MCF 10A (cell line): ENCODE measurements around the gene ITPKC. TPM values are rescaled to one million over a fixed set of nuclear protein-coding genes. Genes with fewer than 3 reads are reported as not detected.

Experiments used
- BruUV-seq: library from RNA; stranded (reverse); fragments of 400-500 nt; replicated peaks from 2 replicates; lab custom pipeline; 2021; lab: Mats Ljungman, UMichigan
- CTCF ChIA-PET: fragments of 300-600 bp; sonication (Branson Sonifier 250); formaldehyde crosslinking; extraction: SDS; loops from one replicate; lab custom pipeline; 2021; ENCODE audit warnings: antibody characterized with exemption, inconsistent platforms; lab: Yijun Ruan, JAX
- POLR2A ChIA-PET: fragments of 300-600, 350-650 bp; sonication (Branson Sonifier 250); formaldehyde crosslinking; extraction: SDS; loops from one replicate; lab custom pipeline; 2020; ENCODE audit warnings: antibody characterized with exemption, inconsistent platforms; lab: Yijun Ruan, JAX
- DNase-seq: peaks from one replicate; pipeline ENCODE4 v3.0.0-alpha.2; 2018; ENCODE audit not compliant: unreplicated experiment
- H3K27ac Mint-ChIP-seq: one replicate; pipeline ENCODE4 v1.8.0; 2022; ENCODE audit warnings: mild to moderate bottlenecking, low read depth, mixed read lengths; ENCODE audit not compliant: unreplicated experiment
- H3K27me3 Mint-ChIP-seq: one replicate; pipeline ENCODE4 v1.8.0; 2022; ENCODE audit warnings: mixed read lengths; ENCODE audit not compliant: insufficient read depth, unreplicated experiment
- H3K36me3 Mint-ChIP-seq: one replicate; pipeline ENCODE4 v1.8.0; 2022; ENCODE audit warnings: mild to moderate bottlenecking, moderate library complexity, mixed read lengths; ENCODE audit not compliant: insufficient read depth, unreplicated experiment
- H3K4me1 Mint-ChIP-seq: one replicate; pipeline ENCODE4 v1.8.0; 2022; ENCODE audit warnings: mixed read lengths; ENCODE audit not compliant: insufficient read depth, unreplicated experiment
- H3K4me3 Mint-ChIP-seq: one replicate; pipeline ENCODE4 v1.8.0; 2022; ENCODE audit warnings: mild to moderate bottlenecking, moderate library complexity, mixed read lengths; ENCODE audit not compliant: unreplicated experiment
- H3K9me3 Mint-ChIP-seq: one replicate; pipeline ENCODE4 v1.8.0; 2022; ENCODE audit warnings: mixed read lengths; ENCODE audit not compliant: unreplicated experiment
- CTCF ChIP-seq: fragments of 200-600 bp; IDR thresholded peaks from one replicate; pipeline ENCODE4 v1.8.0; 2022; ENCODE audit warnings: antibody characterized with exemption, mild to moderate bottlenecking; ENCODE audit not compliant: unreplicated experiment
- intact Hi-C: fragments of 100-400 bp; cut with micrococcal nuclease; formaldehyde crosslinking; loops from 2 replicates; pipeline ENCODE4 v1.14.1; 2022
- total RNA-seq: library from RNA; stranded (reverse); gene quantifications from 2 replicates; pipeline ENCODE4 v1.2.3, GENCODE V29; 2022

ITPKC gene
- total RNA-seq, 1 experiment from 2014 or later = 33.2 TPM

- CTCF ChIA-PET = interaction anchor here (0.6 to 2.3 kb wide), 2 partner anchors 78 to 95 kb away, joined by 3 to 5 read pairs; no protein-coding TSS in a partner anchor
- Mint-ChIP-seq H3K36me3 (peaks cover 97% of the 10 kb centered on the region), H3K27me3 (no peaks in the 10 kb centered on the region), H3K27ac (no peak overlapping the region), H3K9me3 (no peaks in the 10 kb centered on the region), H3K4me1 (peaks cover 27% of the 10 kb centered on the region), H3K4me3 (peak overlapping the region; percentile 11)
- BruUV-seq = no TSS peak
- TF ChIP-seq CTCF = no peak
- no peak for DNase-seq
- intact Hi-C loops = no loop called here
- POLR2A ChIA-PET = interaction anchor here (0.5 to 0.6 kb wide), 2 partner anchors 22 to 37 kb away, joined by 3 read pairs; no protein-coding TSS in a partner anchor
Observed at GRCh38 chr19:40756502-40757110, 39.7 kb downstream of the ITPKC start.

- H3K9me3 Mint-ChIP-seq = no peaks in the 10 kb centered on the region
- H3K36me3 Mint-ChIP-seq = peaks cover 99% of the 10 kb centered on the region
- intact Hi-C loops = no loop called here
- no peak for DNase-seq
- no peak overlapping the region for H3K27ac Mint-ChIP-seq
- no peaks in the 10 kb centered on the region for H3K27me3 Mint-ChIP-seq
- no TSS peak for BruUV-seq
- peaks cover 22% of the 10 kb centered on the region for H3K4me1 Mint-ChIP-seq
- H3K4me3 Mint-ChIP-seq = no peak overlapping the region
- ChIA-PET POLR2A (no interaction called here), CTCF (interaction anchor here (0.6 to 1.6 kb wide), 4 partner anchors 31 to 1321 kb away, joined by 3 to 5 read pairs (median 4); no protein-coding TSS in a partner anchor)
- TF ChIP-seq CTCF = no peak
Observed at GRCh38 chr19:40758491-40758890, 41.6 kb downstream of the ITPKC start.

GRCh38 chr19:40759352-40759751 lies 42.4 kb downstream of the ITPKC start:
- intact Hi-C loops = no loop called here
- Mint-ChIP-seq H3K27ac (no peak overlapping the region), H3K4me1 (peaks cover 20% of the 10 kb centered on the region), H3K27me3 (no peaks in the 10 kb centered on the region), H3K4me3 (no peak overlapping the region), H3K36me3 (peaks cover 100% of the 10 kb centered on the region), H3K9me3 (no peaks in the 10 kb centered on the region)
- no TSS peak for BruUV-seq
- ChIA-PET CTCF (interaction anchor here (1.6 kb wide), 1 partner anchor 61 kb away, joined by 5 read pairs; no protein-coding TSS in a partner anchor), POLR2A (interaction anchor here (1.9 kb wide), 1 partner anchor 19 kb away, joined by 9 read pairs; the partner anchor contains the start of gene RAB4B)
- DNase-seq = no peak
- no peak for TF ChIP-seq CTCF

- ChIA-PET CTCF (no interaction called here), POLR2A (no interaction called here)
- H3K4me3 Mint-ChIP-seq = no peak overlapping the region
- H3K9me3 Mint-ChIP-seq = no peaks in the 10 kb centered on the region
- no peaks in the 10 kb centered on the region for H3K4me1 Mint-ChIP-seq
- DNase-seq = no peak
- peaks cover 100% of the 10 kb centered on the region for H3K36me3 Mint-ChIP-seq
- no TSS peak for BruUV-seq
- H3K27me3 Mint-ChIP-seq = no peaks in the 10 kb centered on the region
- no peak overlapping the region for H3K27ac Mint-ChIP-seq
- TF ChIP-seq CTCF = no peak
- intact Hi-C loops = no loop called here
Observed at GRCh38 chr19:40762754-40763470, 46.0 kb downstream of the ITPKC start.
